ENCODE results near the gene HNRNPA0. TPM values are rescaled to one million over a fixed set of nuclear protein-coding genes. Genes with fewer than 3 reads are reported as not detected.
A peak's percentile ranks its signal among the peaks of the same experiment; 100 is the strongest.
"Not testable (repeated sequence)": the region's sequence is repeated elsewhere in the genome, so short reads cannot be mapped to it uniquely, and the experiment has no call there.

The HNRNPA0 gene
- 13.0 and 18.6 TPM in 2 replicates for total RNA-seq

DNA sequence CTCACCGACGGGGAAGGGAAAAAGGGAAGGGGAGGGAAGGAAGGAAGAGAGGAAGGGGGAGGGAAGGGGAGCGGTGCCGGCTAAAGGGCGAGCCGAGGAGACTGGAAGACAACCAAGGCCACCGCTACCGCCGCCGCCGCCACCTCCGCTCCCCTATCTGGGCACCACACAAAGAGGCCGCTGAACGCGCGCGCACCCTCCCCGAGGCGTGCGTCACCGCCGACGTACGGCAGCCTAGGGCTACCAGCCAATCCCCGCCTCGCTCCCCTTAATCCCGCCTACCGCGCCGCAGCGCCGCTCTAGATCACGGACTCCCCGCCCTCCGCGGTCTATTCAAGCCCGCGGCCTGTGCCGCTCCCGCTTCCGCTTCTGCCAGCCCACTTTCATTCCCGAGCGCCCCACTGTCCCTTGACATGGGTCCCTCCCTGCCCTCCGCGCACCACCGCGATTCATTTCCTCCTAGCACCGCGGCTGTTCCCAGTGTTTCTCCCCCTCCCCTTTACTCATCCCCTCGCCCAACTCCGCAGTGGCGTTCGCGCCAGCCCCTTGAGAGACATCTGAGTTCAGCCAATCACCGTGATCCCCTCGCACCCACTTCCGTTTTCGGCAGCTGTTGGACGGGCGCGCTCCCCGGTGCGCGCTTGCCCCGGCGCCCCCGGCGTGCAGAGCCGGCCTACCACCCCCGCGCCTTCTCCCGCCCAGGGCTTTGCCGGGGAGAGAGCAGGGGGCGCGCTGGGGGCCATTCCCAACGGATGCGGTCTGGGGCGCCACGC, at the start of gene HNRNPA0:
TSS of gene HNRNPA0 (minus strand) at position 176 of the 773 bp plus-strand sequence. CDS start 297 bp downstream, outside the sequence.
- peak; percentile 94 to 98 for DNase-seq (ENCODE audit: low read depth in 2 of 2)

DNA sequence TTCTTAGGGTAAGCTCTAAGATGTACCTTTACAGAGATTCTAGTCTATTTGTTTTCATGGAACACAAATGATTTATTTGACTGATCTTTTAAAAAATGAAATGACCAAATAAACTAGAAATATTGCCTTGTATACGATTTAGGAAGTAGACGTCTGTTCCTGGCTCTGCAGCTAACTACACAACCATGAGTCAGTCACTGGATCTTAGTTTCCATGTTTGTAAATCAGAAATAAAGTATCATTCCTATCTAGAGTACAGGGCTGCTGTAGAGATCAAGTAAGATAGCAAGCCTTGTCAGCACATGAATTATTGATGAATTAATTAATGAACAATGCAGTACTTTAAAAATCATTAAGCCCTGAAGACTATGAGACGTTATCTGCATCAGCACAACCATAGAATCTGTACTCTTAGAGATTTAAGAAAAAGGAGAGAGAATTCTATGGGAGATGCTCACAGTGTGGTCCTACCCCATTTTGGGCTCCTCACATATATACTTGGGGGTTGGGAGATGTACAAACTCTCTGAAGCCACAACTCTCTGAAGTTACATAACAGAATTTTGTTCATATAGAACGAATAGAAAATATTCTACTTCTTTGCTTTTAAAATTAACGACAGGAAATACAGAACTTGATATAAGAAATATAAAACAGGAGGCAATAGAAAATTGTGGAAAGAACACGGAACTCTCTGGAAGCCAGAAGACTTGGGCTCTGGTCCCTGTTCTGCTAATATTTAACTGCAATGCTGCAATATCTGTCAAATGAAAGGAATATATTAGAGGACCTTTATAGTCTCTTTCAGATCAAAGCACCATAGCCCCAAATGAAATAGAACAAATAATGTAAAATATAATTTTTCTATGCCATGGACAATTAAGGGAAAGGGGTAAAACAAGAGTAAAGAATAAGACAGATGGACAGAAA, 48.4 kb upstream of the HNRNPA0 start:
- no peak for DNase-seq (ENCODE audit: low read depth in 2 of 2)

DNA sequence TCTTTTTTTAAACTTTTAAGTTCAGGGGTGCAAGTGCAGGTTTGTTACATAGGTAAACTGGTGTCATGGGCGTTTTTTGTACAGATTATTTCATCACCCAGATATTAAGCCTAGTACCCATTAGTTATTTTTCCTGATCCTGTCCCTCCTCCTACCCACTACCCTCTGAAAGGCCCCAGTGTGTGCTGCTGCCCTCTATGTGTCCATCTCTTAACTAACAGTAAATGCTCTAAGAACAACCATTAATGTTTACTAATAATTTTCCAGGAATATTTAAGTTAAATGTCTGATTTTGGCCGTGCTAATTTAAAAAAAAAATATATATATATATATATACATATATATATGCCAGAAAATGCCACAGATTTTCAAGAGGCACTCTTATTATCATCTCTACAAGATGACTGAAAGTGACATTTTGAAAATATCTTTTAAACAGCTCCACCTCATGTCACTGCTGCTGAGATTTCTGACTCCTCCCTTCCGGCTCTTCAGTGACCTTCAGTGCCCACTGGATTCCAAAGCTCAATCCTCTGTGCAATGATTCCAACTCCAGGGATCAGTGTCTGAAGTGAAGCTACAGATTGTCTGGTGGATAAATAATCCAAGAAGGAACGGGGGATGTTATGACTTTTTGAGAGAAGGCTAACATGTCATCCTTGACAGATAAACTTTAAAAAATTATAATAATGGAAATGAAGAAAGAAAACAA, 46.7 kb upstream of the HNRNPA0 start:
- no peak for DNase-seq (ENCODE audit: low read depth in 2 of 2)

DNA sequence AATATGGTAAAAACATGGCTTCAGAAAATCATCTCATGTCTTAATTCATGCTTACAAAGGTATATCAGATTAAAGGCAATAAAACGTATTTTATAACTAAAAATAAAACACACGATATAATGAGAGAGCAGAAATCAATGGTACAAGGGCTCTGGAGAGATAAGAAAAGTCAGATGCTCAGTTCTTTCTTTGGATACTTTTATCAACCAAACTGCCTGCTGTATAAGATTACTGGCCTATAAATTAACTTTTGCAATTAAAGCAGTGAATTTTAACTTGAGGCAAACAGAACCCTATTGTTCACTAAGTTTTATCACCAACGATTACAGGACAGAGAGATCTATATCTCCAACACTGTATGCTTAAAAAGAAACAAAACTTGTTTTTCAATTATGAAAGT, 42.1 kb upstream of the HNRNPA0 start:
- no peak for DNase-seq (ENCODE audit: low read depth in 2 of 2)

DNA sequence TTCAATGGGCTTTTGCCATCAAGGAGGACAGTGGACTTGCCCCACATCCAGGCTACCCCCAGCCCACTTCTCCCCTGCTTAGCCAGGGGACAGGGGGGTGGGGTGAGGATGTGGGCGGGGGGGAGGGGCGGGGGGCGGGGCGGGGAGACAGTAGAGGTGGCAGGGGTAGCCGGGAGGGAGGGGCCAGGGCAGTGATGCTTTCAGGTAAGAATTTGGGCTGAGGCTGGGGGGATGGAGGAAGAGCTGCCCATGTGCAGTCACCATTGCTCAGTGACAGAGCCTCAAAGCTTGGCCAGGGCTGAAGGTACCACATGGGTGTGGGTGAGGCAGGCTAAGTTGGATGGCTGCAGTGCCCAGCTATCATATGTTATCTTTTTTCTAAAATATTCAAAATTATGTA, 40.7 kb upstream of the HNRNPA0 start:
- no peak for DNase-seq (ENCODE audit: low read depth in 2 of 2)

DNA sequence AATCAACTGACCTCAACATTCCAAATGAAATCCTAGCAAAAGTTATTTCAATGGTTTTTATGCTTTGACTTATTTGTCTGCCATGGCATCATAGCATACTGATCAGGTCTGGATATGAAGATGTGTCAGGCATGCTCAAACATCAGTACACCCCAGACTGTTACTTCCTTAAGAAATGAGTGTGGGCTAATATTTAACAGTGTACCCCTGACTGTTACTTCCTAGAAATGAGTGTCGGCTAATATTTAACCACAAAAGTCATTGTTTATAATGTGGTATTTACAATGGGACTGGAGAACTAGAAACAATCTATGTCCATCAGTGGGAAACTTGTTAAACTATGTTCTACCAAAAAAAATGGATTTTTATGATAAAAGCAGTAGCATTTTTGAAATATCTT, 38.1 kb upstream of the HNRNPA0 start:
- no peak for DNase-seq (ENCODE audit: low read depth in 2 of 2)

DNA sequence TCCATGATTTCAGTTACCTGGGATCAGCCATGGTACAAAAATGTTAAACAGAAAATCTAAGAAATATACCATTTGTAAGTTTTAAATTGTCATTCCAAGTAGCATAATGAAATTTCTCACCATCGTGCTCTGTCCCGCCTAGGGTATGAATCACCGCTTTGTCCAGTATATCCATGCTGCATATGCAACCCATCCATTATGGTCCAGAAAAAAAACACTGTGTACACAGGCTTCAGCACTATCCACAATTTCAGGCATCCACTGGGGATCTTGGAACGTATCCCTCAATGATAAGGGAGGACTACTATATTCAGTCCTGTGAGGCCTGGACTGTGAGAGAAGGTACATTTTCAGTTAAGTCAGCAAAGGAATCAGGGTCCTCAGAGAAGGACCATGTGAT, 37.6 kb upstream of the HNRNPA0 start:
- DNase-seq (ENCODE audit: low read depth in 2 of 2), result no peak

DNA sequence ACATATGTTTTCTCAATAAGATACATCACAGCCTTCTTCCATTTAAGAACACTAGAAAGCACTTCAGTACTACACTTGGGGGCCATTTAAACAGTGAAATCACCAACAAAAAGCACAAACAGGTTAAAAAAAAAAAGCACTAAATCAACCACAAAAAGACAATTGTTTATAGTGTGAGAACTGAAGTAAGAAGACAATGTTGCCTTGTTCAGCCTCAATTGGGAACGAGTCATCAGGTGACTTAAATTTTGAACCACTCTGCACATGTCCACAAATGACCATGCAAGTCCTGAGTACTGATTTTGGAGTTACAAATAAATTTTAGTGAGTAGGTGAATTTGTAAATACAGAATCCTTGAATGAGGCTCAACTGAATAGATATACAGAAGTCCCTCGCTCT, 37.2 kb upstream of the HNRNPA0 start:
- DNase-seq (ENCODE audit: low read depth in 2 of 2), result no peak

DNA sequence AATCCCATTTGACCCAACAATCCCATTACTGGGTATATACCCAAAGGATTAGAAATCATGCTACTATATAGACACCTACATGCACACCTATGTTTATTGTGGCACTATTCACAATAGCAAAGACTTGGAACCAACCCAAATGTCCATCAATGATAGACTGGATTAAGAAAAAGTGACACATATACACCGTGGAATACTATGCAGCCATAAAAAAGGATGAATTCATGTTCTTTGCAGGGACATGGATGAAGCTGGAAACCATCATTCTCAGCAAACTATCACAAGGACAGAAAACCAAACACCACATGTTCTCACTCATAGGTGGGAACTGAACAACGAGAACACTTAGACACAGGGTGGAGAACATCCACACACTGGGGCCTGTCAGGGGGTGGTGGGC, 34.4 kb upstream of the HNRNPA0 start:
- not testable (repeated sequence) for DNase-seq (ENCODE audit: low read depth in 2 of 2)

DNA sequence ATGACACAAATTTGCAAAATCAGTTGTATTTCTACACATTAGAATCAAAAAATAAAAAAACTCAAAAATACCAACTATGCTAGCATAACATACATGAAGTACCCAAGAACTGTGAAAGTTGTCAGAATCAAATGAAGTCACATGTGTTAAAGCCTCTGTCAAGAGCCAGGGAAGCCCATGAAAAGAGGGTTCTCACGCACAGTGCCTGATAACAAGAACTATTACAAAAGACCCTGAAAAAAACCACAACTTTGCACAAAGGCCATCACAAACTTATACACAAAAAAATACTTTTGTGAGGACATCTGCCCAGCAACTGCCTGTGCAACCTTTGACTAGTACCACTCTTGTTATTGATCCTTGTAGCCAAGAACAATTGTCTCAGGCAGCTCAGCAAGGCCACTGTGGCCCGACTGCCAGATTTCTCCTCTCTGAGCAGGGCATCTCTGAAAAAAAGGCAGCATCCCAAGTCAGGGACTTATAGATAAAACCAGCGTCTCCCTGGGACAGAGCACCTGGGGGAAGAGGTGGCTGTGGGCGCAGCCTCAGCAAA, 28.9 kb upstream of the HNRNPA0 start:
- no peak for DNase-seq (ENCODE audit: low read depth in 2 of 2)

DNA sequence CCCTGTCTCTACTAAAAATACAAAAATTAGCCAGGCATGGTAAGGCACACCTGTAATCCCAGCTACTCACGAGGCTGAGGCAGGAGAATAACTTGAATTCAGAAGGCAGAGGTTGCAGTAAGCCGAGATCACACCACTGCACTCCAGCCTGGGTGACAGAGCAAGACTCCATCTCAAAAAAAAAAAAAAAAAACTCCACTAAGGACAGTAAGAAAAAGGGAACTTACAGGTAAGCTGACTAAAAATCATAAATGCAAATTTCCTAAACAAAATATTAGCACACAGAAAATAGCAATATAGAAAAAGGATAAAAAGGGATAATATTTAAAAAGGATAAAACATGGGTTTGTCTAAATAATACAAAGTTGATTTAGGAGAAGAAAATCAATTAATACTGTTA, 27.9 kb upstream of the HNRNPA0 start:
- no peak for DNase-seq (ENCODE audit: low read depth in 2 of 2)

DNA sequence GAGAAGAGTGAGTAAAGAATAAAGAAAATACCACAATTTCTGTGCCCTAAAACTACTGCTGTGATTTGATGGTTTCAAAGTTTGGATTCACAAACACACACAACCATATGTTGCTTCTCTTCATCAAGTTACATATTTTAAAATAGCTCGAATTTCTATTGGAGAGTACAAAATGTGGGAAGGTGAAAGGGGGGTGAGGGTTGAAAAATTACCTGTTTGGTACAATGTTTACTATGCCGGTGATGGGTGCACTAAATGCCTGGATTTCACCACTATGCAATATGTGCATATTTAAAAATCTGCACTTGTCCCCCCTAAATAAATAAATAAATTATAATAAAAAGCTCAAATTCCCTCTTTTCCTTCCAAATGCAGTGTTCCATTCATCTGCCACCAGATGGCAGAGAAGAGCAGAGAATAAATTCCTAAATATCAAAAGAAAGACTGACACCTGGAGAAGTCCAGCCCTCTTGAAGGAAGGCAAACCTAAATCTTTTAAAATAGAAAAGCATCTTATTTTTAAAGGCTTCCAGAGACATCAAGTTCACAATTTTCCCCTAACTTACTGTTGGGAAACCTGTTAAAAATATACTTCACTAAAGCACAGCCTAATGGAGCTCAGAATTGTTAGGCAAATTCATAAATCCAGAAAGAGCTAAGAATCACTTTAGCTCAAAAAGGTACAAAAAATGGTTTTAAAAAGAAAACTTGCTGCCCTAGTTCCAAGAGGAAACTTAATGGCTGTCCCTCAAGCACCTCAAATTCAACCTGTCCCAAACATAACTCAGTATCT, 24.8 kb upstream of the HNRNPA0 start:
- peak; percentile 18 to 45 for DNase-seq (ENCODE audit: low read depth in 2 of 2)

DNA sequence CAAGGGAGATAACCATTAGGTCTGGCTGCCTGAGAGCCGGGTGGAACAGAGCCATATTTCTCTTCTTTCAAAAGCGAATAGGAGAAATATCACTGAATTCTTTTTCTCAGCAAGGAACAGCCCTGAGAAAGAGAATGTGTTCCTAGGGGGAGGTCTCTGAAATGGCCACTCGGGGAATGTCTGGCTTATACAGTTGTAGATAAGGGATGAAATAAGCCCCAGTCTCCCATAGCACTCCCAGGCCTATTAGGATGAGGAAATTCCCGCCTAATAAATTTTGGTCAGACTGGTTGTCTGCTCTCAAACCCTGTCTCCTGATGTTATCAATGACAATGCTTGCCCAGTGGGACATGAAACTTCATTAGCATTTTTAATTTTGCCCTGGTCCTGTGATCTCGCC, 13.8 kb upstream of the HNRNPA0 start:
- not testable (repeated sequence) for DNase-seq (ENCODE audit: low read depth in 2 of 2)

DNA sequence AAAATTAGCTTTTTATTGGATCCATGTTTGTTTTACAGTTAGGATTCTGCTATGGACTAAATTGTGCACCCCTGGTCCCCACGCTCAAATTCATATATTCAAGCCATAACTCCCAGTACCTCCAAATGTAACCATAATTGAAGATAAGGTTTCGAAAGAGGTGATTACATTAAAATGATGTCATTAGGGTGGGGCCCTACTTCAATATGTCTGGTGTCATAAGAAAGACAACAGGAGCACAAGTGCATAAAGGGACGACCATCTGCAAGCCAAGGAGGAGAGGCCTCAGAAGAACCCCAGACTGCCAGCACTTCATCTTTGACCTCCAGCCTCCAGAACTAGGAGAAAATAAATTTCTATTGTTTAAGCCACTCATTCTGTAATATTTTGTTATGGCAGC, 7.4 kb upstream of the HNRNPA0 start:
- DNase-seq (ENCODE audit: low read depth in 2 of 2), result no peak

DNA sequence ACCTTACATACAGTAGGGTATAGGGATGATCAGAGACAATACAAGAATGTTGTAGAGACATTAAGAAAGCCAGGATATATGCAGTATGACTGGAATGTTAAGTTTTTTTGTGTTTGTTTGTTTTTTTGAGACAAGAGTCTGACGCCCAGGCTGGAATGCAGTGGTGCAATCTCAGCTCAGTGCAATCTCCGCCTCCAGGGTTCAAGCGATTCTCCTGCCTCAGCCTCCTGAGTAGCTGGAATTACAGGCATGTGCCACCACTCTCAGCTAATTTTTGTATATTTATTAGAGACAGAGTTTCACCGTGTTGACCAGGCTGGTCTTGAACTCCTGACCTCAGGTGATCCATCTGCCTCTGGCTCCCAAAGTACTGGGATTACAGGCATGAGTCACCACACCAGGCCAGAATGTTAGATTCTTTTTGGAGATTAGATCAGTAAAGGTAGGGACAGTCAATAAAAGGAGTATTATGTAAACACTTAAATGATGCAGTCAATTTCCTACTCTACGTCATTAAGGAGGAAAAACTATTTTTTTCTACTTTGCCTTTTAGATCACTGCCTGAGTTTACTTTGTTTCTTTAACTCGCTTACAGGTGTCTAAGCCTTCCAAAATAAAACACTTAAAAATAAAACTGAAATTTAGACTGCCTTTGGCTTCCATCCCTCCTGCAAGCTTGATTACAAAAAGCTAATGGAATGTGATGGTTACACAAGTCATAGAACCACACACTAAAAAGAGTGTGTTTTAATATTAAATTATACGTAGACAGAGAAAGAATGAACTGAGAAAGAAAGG, 6.8 kb upstream of the HNRNPA0 start:
- no peak for DNase-seq (ENCODE audit: low read depth in 2 of 2)

DNA sequence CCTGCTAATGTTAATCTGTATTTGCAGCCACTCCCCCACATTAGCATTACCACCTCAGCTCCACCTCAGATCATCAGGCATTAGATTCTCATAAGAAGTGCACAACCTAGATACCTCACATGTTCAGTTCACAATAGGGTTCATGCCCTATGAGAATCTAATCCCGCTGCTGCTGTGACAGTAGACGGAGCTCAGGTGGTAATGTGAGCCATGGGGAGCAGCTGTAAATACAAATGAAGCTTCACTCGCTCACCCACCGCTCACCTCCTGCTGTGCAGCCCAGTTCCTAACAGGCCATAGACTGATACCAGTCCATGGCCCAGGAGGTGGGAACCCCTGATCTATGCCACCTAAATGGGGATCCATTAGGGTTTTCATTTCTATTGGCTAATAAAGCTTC, 6.1 kb upstream of the HNRNPA0 start:
- DNase-seq (ENCODE audit: low read depth in 2 of 2), result no peak

DNA sequence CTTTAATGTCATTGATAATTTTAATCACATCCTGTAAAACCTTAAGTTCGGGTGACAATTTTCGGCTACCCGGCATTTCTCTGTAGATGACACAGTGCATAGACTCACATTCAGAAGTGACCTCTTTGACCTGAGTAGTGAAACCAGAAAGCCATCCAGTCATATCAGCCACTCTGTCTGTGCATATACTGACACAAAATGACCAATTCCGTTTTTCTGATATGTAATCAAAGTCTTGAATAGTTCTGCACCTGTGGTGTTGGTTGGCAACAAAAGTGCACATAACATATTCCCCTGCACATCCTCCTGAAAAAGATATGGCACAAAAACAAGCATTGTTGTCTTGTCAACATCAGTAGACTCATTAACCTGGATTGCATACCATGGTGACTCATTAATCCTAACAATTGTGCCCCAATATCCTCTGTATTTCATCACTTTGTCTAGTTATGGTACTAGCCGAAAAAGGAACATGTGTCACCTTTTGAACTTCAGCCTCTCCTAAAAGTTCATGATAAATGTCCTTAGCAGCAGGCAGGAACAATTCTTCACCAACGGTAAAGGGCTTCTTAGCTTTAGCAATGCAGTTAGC, 4.6 kb upstream of the HNRNPA0 start:
- DNase-seq (ENCODE audit: low read depth in 2 of 2), result no peak

DNA sequence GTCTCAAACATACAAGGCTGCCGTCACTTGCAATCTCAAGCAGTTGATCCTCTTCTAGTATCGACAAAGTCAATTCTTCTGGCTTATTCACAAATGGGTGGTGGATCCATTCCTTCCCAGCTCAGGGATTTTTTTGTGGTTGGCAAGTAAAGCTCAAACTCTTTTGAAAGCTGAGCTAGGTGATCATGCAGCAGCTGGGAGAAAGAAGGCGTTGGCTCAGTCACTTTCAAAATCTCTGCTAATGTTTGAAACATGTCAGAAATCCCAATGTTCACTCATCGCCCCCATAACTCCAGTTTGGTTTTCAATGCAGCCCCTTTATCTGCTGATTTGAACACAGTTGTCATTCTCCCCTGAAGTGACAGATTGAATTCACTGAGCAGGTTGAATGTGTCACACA, 4.0 kb upstream of the HNRNPA0 start:
- DNase-seq (ENCODE audit: low read depth in 2 of 2), result no peak

DNA sequence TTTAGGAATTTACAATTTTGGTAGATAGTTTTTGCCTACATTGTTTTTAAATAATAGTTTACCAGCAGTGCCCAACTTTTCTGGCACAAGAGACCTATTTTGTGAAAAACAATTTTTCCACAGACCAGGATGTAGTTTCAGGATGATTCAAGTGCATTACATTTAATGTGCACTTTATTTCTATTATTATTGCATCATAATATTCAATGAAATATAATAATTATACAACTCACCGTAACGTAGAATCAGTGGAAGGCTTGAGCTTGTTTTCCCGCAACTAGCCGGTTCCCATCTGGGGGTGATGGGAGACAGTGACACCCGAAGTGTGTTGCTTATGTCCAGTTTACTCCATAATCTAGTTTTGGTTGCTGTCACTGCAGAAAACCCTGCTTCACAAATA, 3.5 kb upstream of the HNRNPA0 start:
- DNase-seq (ENCODE audit: low read depth in 2 of 2), result no peak

Data from dermis microvascular lymphatic vessel endothelial cell (primary cell).